Peyer's patch (tissue), 4 donors: ENCODE results near the gene BTBD16. TPM values are rescaled to one million over a fixed set of nuclear protein-coding genes. Genes with fewer than 3 reads are reported as not detected.

Source experiments
- DNase-seq, 3 donors: peaks; one replicate each; pipeline ENCODE4 v3.0.0-alpha.2; 2017 to 2019
- H3K27ac ChIP-seq, 4 donors: fragments of 200-600 bp; sonication (generic); one replicate each; pipeline ENCODE4 v1.5.1; 2016 to 2019
- H3K27me3 ChIP-seq, 2 donors: fragments of 200-600 bp; sonication (generic); one replicate each; pipeline ENCODE4 v1.5.1; 2019
- H3K36me3 ChIP-seq, 3 donors: fragments of 200-600 bp; sonication (generic); one replicate each; pipeline ENCODE4 v1.5.1; 2016 to 2019
- H3K4me1 ChIP-seq, 4 donors: fragments of 200-600 bp; sonication (generic); one replicate each; pipeline ENCODE4 v1.5.1; 2016 to 2019
- H3K4me3 ChIP-seq, 4 donors: fragments of 200-600 bp; sonication (generic); 1 replicate in 3 of 4; 2 replicates in 1 of 4; pipeline ENCODE4 v1.5.1; 2016 to 2019; ENCODE audit warnings: mild to moderate bottlenecking in 1 of 4
- H3K9me3 ChIP-seq, 4 donors: fragments of 200-600 bp; sonication (generic); one replicate each; pipeline ENCODE4 v1.5.1; 2016 to 2019; ENCODE audit warnings: mild to moderate bottlenecking in 1 of 4
- CTCF ChIP-seq, 6 experiments: fragments of 450-650 bp in 4 of 6; fragments of 200-600 bp in 2 of 6; sonication (generic) in 1 of 6; IDR thresholded peaks; one replicate each; pipeline ENCODE4 v1.5.1; 2017 to 2019; ENCODE audit warnings: antibody characterized with exemption in 6 of 6, mild to moderate bottlenecking in 3 of 6, moderate library complexity in 1 of 6
- POLR2A ChIP-seq, 2 donors: fragments of 450-650 bp; IDR thresholded peaks; one replicate each; pipeline ENCODE4 v1.5.1; 2017; ENCODE audit warnings: antibody characterized with exemption in 2 of 2, mild to moderate bottlenecking in 2 of 2, moderate library complexity in 2 of 2
- total RNA-seq, 4 donors: library from RNA; depleted of rRNA; stranded (reverse); fragments of >200 nt; gene quantifications; one replicate each; pipeline ENCODE4 v1.1.0, GENCODE V29; 2016

BTBD16 gene
- total RNA-seq, 4 donors from 2014 or later = not detected

DNA sequence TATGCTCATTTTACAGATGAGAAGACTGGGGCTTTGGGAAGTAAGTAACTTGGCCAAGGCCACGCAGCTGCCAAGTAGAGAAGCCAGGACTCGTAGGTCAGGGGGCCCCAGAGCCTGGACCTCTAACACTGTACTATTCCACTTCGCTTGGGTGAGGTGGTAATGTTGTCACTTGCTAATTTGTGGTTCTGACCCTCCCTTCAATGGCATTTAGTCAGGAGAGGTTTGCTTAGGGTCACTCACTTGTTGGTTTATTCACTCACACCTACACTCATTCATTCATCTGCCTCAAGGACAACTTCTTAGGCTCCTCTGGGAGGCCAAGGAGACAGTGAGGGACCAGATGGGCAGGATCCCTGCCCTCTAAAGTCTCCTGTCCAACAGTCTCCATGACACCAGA is 21.3 kb downstream of the BTBD16 start:
- TF ChIP-seq POLR2A (IDR thresholded peaks at IDR 0.05) (no peak), CTCF (IDR thresholded peaks at IDR 0.05) (no peak)
- DNase-seq = no peak
- Histone ChIP-seq H3K36me3 (no peaks in the 10 kb centered on the region), H3K27me3 (no peaks in the 10 kb centered on the region), H3K9me3 (no peaks in the 10 kb centered on the region), H3K4me3 (no peak overlapping the region), H3K27ac (no peak overlapping the region), H3K4me1 (no peaks in the 10 kb centered on the region)

DNA sequence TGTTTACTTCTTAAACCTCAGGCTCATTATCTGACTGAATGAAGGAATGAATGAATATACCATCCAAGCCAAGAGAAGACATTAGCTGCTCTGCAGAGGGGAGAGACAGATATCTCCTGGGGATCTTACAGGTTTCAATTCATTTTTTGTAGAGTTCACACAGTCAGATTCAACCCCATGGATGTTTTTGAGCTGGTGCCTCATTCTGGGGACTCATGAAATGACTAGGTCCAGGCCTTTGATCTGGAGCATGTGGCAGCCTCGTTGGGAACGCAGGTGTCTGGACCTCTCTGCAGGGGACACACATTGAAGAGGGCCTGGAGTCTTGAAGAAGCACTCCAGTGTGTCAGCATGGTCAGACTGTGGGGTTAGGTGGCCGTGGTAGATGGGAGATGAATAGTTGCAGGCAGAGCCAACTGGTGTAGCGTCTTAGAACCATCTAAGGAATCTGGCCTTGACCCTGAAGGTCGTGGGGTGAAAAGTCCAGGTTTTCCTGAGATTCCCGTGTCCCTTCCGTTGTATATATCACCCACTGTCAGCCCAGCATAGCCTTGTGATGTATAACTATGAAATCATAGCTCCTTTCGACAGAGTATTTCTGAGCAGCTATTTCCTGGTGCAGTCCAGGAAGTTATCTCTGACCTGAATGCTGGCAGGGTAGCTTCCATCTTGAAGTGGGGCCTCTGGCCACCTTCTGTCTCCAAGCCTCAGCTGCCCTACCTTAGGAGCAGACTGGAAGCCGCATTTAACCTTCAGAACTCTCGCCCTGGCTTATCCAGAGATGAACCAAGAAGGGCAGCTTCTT is 22.3 kb downstream of the BTBD16 start:
- Histone ChIP-seq H3K36me3 (no peaks in the 10 kb centered on the region), H3K4me3 (no peak overlapping the region), H3K27ac (no peak overlapping the region), H3K4me1 (no peaks in the 10 kb centered on the region), H3K9me3 (no peaks in the 10 kb centered on the region), H3K27me3 (no peaks in the 10 kb centered on the region)
- TF ChIP-seq CTCF (IDR thresholded peaks at IDR 0.05) (no peak), POLR2A (IDR thresholded peaks at IDR 0.05) (no peak)
- DNase-seq = no peak

- H3K27ac ChIP-seq = no peak overlapping the region
- DNase-seq = no peak
- peaks cover 0 to 2% (median 0%) of the 10 kb centered on the region in 4 donors for H3K4me1 ChIP-seq
- no peak overlapping the region for H3K4me3 ChIP-seq
- no peaks in the 10 kb centered on the region for H3K36me3 ChIP-seq
- no peaks in the 10 kb centered on the region for H3K9me3 ChIP-seq
- TF ChIP-seq POLR2A (IDR thresholded peaks at IDR 0.05) (no peak), CTCF (IDR thresholded peaks at IDR 0.05) (no peak)
- H3K27me3 ChIP-seq = no peaks in the 10 kb centered on the region
These were observed 22.9 kb downstream of the BTBD16 start for GRCh38 chr10:122293961-122294380.

DNA sequence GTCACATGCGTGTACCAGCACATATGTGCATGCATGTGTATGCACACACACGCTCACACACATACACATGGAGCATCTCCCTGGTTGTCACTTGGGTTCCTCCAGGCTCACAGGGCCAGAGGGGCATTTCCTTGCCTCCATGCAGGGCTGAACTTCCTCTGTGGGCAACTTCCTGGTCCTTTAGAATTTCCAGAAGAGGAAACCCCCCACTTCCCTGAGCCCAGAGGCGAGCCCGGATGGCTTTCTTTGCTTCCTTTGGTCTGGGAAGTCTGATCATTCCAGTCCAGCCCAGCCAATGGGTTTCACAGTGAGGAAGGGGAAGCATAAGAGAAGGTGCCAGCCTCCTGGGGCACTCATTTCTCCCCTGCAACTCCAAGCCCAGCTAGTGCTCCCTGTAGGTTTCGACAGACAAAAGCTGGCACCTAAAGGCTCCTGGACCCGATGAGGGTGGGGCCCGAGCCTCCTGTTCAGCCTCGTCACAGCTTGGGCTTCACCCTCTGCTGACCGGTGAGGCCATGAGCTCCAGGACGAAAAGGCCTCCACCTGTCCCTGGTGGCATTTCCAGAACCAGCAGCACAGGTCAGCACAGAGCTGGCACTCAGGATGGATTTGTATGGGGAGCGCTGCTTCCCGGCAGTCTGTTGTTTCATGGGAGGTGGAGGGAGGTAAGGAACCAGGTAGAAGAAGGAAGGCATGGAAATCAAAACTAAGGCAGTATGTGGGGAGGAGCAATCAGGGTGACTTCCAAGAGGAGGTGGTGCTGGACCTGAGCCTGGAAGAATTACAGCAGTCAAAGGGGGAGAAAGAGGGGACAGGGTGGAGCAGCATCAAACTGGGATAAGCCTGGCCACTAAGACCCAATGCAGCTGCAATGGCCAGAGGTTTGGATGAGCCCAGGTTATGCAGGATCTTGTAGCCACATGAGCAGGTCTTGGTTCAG is 23.7 kb downstream of the BTBD16 start:
- peaks cover 0 to 2% (median 0%) of the 10 kb centered on the region in 4 donors for H3K4me1 ChIP-seq
- TF ChIP-seq POLR2A (IDR thresholded peaks at IDR 0.05) = no peak
- no peak for TF ChIP-seq CTCF (IDR thresholded peaks at IDR 0.05)
- no peak overlapping the region for H3K27ac ChIP-seq

DNA sequence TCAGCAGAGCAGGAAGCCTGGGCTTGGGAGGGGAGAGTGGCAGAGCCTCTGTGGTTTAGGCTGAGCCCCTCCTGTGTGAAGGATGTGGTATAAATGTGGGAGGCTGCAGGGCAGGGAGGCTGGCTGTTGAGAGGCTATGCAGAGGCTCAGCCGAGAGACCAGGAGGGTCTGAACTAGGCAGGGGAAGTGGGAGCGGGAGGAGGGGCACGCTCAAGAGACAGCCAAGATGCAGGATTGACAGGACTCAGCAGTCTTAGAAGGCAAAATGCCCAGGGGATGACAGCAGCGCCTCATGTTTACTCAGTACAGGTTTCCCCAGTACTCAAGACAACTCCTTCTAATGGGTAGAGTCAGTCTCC is 24.3 kb downstream of the BTBD16 start:
- Histone ChIP-seq H3K4me3 (no peak overlapping the region), H3K4me1 (peaks cover 0 to 2% (median 0%) of the 10 kb centered on the region in 4 donors), H3K9me3 (no peaks in the 10 kb centered on the region), H3K27ac (no peak overlapping the region), H3K27me3 (no peaks in the 10 kb centered on the region), H3K36me3 (no peaks in the 10 kb centered on the region)
- no peak for DNase-seq
- no peak for TF ChIP-seq CTCF (IDR thresholded peaks at IDR 0.05)
- no peak for TF ChIP-seq POLR2A (IDR thresholded peaks at IDR 0.05)

More for the DNA sequence above, 23.7 kb downstream of the BTBD16 start:
- Histone ChIP-seq H3K36me3 (no peaks in the 10 kb centered on the region), H3K27me3 (no peaks in the 10 kb centered on the region), H3K4me3 (no peak overlapping the region), H3K9me3 (no peaks in the 10 kb centered on the region)
- no peak for DNase-seq
